HG03575 (cell line): Measurements from ENCODE around the gene SOWAHC.
"Not testable (repeated sequence)": the region's sequence is repeated elsewhere in the genome, so short reads cannot be mapped to it uniquely, and the experiment has no call there.

ENCODE experiments used
- ATAC-seq: cut with Tn5 transposase; IDR thresholded peaks from one replicate; pipeline ENCODE4 v1.9.1; 2021; ENCODE audit not compliant: unreplicated experiment, insufficient number of reproducible peaks, low FRiP score; ENCODE audit errors: extremely low read depth

The SOWAHC gene

DNA sequence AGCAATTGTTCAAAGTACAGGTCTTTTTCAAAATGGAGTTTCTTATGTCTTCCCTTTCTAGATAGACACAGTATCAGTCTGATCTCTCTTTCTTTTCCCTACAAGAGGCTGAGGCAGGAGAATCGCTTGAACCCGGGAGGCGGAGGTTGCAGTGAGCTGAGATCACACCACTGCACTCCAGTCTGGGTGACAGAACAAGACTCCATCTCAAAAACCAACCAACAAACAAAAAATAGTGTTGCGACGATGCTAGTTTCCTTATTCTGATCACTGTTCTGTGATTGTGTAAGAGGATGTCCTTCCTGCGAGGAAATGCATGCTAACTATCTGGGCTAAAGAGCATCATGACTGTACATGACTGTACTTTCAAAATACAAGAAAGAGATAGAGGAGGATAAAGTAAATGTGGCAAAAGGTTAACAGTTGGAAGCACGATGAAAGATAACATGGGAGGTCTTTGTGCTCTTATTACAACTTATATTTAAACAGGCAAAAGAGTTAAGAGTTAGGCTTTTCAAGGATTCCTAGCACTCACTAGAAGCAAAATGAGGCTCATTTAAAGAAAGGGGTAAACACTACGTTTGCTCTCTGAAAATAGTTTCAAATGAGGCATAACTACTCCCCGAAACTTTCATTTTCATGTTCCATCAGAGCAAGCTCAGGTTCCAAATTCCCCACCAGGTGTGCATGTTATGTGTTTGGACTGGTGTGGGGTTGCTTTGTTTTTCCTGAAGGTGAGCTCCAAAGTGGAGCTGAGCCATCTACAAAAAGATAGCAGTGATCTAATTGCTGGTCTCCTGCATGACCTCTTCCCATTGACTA lies 23.8 kb downstream of the SOWAHC start:
- no peak for ATAC-seq

DNA sequence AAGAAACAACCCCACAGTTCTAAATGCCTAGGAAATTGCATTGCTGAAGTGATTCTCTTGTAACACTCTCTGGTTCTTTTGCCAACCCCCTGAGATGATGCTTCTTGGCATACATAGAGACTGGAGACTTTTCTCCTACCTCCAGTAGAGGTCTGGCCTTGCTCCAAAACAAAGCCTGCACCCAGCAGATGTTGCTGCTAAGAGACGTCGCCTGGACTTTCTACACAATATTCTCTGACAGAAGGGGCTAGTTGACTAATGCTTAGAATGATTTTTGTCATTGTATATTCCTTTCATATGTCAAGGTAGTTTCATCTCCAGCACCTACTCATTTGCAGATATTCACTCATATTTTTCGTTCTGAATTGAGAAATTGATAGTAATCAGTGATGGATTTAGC lies 24.6 kb downstream of the SOWAHC start:
- no peak for ATAC-seq

DNA sequence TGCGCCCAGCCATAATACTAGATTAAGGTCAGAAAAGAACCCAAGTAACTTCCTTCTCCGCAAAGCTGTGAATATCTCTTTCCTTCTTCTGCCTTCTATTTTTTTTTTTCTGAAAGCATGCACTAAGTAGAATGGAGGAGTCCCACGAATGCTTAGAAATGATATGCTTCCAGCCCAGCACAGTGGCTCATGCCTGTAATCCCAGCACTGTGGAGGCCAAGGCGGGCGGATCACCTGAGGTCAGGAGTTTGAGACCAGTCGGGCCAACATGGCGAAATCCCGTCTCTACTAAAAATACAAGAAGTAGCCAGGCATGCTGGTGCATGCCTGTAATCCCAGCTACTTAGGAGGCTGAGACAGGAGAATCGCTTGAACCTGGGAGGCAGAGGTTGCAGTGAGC lies 25.8 kb downstream of the SOWAHC start:
- not testable (repeated sequence) for ATAC-seq

DNA sequence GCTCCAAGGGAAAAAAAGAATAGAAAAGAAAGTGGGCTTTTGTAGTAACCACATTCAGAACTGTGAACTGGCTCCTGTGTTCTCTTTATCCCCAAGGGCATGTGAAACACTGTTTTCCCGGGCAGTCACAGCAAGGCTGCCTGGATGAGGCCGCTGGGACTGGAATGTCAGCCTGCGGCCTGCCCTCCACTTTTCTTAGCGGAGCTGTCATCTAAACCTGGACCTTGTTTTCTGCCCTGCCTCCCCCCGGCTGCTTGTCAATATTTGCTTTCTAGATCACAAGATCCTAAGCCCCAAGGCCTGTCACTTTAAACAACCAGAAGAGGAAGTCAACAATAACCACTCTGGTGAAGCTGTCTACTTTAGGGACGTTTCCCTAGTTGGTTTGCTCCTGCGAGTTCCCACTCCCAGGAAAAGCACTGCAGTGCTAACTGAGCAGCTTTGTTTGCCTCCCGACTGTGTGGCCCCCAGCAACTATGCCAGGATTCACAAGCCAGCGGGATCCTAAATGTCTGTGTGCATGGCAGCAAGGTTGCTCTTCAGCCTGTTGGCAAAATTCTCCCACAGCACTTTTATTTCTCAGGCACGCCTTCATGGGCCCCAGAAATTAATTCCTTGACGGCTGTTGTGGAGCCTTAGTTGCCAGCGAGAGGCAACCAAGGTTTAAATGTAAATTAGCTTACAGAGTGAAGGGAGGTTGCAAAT lies 30.6 kb downstream of the SOWAHC start:
- no peak for ATAC-seq

DNA sequence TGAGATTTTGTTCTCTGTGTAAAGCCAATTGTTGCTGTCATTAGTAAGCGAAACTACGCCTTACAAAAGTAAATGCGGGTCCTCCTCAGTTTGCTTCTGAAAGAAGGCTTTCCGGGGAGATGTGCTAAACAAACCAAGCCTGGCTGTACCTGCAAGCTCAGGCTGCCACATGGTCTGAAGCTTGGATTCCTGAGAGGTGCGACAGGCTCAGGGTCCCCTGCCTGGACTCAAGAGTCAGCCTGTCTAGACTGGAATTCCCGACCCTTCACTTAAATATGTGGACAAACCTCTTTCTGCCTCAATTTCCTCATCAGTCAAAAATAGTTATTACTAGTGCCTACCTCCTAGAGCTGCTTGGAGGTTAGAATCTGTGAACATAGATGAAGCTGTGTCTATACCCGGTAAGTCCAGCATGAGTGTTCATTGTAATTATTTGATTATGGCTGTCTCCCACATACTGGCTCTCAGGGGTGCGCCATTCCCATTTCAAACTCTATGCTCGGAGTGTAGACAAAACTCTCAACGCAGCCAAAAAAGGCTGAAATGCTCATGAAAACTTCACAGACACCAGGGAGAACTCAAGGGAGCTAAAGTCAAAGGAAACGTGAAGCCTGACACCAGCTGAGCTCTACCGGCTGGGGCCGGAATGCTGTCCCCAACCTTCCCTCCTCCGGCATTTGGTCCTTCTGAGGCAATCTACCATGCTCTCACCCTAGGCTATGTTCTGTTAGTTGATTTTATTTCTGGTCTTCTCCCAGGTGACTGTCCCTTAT lies 31.4 kb downstream of the SOWAHC start:
- ATAC-seq, result no peak

DNA sequence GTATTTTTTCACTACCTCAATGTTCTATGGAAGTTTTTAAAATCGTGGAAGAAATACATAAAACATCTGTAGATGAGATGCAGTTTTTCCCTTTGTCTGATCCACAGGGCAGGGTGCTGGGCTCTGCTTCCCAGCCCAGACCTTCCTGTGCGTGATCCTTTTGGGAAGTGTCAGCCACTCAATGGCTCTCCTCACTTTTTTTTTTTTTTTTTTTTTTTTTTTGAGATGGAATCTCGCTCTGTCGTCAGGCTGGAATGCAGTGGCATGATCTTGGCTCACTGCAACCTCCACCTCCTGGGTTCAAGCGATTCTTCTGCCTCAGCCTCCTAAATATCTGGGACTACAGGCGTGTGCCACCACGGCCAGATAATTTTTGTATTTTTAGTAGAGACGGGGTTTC lies 32.8 kb downstream of the SOWAHC start:
- ATAC-seq, result no peak

DNA sequence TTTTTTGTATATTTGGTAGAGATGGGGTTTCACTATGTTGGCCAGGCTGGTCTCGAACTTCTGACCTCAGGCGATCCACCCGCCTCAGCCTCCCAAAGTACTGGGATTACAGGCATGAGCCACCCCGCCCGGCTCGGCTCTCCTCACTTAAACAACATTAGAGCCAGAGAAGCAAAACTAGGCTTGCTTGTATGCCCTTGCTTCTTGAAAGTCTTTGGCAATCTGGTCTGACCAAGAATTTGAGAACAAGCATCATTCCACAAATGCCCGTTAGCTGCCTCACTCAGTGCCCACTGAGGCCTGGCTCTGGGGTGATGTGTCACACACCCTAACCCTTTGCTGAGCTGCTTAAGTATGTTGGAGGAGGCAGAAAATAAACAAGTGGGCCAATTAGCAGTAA lies 33.5 kb downstream of the SOWAHC start:
- no peak for ATAC-seq

DNA sequence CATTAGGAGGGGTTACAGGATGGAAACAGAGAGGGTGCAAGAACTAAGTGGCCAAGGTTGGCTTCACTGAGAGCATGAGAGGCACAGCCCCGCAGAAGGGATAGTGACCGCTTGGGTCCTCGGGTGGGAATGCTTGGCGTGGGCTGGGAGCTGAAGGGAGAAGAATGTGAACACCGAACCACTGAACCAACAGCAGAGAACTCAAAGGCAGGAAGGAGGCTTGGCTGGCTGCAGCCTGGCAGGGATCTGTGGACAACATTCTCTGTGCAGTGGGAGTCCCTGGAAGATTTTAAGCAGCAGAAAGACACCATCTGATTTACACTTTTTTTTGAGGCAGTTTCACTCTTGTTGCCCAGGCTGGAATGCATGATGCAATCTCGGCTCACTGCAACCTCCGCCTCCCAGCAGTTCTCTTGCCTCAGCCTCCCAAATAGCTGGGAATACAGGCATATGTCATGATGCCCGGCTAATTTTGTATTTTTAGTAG lies 33.9 kb downstream of the SOWAHC start:
- no peak for ATAC-seq

DNA sequence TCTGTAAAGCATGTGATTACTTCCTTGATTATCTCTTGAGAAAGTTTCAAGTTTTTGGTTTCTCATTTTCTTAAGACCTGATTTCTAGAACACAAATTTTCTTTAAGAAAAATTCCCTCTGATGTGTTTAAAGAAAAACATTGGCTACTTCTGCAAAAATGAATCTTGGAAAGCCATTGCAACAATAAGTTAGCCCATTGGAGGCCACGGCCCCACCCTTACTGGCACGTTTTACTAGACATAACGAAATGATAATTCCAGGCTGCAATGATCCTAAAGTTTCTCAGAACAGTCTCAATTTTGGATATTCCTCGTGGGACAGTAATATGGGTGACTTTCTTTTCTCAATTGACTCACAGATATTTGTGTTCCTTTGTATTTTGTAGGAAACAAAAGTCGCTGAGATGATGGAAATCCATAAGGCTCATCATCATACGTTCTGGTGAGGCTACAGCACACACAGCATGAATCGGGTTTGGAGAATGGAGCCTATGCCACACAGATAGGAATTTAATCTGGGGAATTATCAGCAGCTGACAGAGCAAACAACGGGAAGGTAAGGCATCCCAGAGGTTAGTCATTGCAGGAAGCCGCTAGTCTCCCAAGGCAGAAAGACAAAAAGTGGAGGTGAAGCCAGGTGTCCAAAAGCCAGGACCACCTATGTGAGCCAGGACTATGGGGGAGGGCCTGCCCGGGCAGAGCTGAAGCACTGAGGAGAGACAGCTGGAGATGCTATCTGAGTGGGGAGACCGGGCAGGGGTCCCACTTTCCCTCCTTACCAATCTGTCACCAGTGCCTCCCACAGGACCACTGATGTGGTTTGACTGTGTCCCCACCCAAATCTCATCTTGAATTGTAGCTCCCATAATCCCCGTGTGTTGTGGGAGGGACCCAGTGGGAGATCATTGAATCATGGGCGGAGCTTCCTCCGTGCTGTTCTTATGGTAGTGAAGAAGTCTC lies 35.9 kb downstream of the SOWAHC start:
- no peak for ATAC-seq

DNA sequence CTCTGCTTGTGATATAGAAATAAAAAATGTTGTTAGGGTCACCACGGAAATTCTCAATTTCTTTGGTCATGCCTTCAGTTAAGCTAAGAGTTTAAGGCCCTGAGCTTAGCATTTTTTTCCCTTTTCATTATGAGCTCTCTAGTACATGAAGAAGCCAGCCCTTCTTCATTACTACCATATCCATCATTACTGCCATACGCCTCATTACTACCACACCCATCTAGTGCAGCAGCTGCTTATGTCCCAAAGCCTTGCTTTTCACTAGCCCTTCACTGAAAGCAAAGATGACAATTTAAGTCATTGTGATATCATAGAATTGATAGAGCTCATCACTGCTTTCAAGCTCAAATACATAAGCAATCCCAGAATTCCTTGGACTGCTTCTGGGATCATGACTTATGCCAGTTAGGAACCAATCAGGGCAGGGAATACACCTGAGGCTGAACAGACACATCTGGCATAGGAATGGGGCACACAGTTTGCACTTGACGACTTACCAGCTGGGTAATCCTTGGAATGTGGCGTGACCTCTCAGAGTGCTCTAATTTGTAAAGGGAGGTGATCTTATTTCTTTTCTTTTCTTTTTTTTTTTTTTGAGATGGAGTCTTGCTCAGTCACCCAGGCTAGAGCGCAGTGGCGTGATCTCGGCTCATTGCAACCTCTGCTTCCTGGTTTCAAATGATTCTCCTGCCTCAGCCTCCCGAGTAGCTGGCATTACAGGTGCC lies 40.3 kb downstream of the SOWAHC start:
- ATAC-seq, result no peak

DNA sequence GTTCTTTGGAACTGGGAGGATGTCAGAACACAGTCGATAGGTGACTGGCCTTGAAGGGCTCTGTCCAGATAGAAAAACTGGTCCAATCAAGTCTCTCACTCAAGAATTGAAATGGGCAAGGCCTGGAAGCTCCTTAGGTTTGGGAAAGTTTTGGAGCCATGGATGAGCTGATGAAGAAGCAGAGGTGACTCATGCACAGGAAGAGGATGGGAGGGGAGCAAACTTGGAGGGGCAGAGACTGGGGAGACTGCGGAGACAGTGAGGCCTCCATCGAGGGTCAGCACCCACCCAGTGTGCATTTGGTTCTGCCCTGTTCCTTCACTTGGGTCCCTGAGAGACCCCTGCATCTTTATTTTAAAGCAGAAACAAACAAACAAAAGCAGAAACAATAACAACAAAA lies 41.1 kb downstream of the SOWAHC start:
- no peak for ATAC-seq

DNA sequence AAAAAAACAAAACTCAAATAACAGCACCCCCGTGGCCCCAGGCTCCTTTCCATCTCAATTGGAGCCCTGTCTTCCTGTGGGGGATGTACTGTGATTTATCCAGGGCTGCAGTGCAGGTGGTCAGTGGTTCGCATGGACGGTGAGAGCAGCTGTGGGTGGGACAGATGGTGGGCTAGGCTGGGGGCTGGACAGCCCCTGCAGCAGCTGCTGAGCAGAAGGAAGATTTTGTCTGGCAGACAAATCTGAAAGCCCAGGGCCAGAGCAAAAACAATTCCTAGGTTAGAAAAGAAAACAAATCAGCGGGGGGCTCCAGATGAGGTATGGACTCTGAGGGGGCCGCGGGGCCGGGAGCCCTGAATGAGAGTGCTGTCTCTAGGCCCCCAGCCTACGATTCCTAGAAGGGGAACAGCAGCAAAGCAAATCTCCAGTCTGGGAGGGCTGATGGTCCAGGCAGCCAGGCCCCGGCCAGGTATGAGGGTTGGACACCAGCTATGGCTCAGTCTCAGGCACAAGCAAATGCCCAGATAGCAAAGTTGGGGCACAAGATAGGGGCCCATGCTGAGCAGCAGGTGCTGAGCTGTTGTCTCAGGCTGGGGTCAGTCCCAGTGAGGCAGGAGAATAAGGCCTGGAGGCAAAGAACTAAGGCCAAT lies 45.4 kb downstream of the SOWAHC start:
- ATAC-seq, result no peak

DNA sequence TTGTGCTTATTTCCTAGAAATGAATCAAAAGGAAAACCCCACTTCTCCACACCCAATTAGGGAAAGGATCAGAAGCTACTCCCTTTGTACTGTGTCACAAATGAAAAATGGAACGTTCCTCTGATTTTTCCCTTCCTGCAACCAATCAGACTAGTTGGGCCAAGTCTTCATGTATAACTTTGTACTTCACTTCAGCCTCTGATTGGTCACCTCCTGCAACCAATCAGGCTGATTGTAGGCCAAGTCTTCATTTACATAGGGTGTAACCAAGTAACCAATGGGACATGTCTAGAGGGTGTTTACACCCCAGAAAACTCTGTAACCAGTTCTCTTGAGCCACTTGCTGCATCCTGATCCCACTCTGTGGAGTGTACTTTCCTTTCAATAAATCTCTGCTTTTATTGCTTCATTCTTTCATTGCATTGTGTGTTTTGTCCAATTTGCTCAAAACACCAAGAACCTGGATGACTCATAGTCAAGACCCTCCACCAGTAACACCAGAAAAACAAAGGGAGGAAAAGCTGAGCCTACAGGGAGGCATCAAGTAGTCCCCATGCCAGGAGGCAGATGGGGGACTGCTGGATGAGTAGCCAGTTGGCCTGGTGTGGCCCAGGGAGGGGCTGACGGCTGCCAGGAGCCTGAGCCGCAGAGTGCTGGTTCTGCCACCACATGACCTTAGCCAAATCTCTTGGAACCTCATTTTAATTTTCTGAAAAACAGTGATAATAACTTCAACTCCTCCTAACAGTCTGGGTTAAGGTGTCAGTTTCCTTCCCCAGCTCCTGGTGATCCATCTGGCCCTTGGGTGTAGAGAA lies 46.1 kb downstream of the SOWAHC start:
- no peak for ATAC-seq

DNA sequence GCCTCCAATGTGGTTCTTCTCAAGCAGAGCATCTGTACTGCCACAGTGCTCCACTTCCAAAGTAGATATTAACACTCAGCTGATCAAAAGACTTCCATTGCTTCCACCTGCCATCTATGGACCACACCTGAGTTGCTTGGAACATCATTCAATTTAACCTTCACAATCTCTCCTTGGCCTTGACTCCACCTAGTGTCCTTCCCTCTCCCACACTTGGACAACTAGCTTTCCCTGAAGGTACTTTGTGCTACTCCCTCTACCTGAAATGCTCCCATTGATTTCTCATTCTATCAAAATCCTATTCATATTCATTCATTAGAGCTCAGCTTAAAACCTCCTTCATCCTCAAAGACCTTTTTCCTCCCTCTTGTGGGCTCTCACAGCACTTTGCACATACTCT lies 48.7 kb downstream of the SOWAHC start:
- no peak for ATAC-seq

DNA sequence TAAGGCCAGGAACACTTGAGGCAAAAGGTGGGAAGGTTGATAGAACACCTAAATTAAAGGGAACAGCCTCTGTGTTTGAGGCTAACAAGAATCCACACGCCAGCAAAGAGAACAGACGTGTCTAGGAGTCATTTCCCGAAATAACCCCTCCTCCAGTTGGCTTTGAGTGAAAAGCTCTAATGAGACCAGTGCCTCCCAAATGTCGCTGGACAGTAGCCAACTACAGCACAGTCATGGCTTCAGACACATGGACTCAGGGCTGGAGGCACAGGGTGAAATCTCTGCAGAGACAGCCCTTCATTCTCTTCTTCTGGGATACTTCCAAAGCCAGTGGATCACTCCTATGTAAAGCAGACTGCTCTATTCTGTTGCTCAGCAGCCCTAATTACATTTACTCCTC lies 49.6 kb downstream of the SOWAHC start:
- no peak for ATAC-seq

DNA sequence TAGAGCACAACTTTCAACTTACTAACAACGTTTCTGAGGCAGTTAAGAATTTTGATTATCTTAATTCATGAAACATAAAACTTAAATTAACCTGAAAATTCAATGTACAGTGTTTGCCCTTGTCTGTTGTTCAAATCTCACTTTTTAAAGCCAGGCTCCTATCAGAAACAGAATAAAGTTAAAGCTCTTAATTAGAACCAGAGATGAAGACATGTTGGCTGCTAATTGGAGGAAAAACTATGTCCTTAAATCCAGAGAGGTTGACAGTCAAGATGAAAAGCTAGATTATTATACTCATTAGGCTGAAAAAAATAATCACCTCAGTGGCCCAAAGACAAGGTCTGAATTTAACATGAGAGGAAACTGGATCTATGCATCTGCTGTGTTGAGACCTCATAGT lies 52.3 kb downstream of the SOWAHC start:
- ATAC-seq, result no peak
